Measurements from ENCODE around the gene DPPA2.
"Not testable (repeated sequence)": the region's sequence is repeated elsewhere in the genome, so short reads cannot be mapped to it uniquely, and the experiment has no call there.

DPPA2 gene

GRCh38 chr3:109316162-109316730 lies at the start of gene DPPA2:
Gene DPPA2, minus strand, starts transcription at chr3:109316517. Its CDS starts 1,975 bp downstream, at chr3:109314542.
- DNase-seq (ENCODE audit: low read depth, low spot score) = no peak
- no peak for TF ChIP-seq CTCF (IDR thresholded peaks at IDR 0.05; ENCODE audit: low read depth, low read length)
- H3K4me3 ChIP-seq (ENCODE audit: low read depth, low read length) = no peak within 1 kb of the TSS
- in situ Hi-C loops (cut with HindIII; ENCODE audit: low sequenced_read_pairs) = no loop called here

GRCh38 chr3:109364088-109364487 lies 47.8 kb upstream of the DPPA2 start:
- H3K4me3 ChIP-seq (ENCODE audit: low read depth, low read length) = no peak overlapping the region
- no peak for DNase-seq (ENCODE audit: low read depth, low spot score)
- in situ Hi-C loops (cut with HindIII; ENCODE audit: low sequenced_read_pairs) = no loop called here
- TF ChIP-seq CTCF (IDR thresholded peaks at IDR 0.05; ENCODE audit: low read depth, low read length) = no peak

- in situ Hi-C loops (cut with HindIII; ENCODE audit: low sequenced_read_pairs) = no loop called here
- DNase-seq (ENCODE audit: low read depth, low spot score) = no peak
- no peak for TF ChIP-seq CTCF (IDR thresholded peaks at IDR 0.05; ENCODE audit: low read depth, low read length)
- H3K4me3 ChIP-seq (ENCODE audit: low read depth, low read length) = no peak overlapping the region
Measured at GRCh38 chr3:109363634-109364033, 47.3 kb upstream of the DPPA2 start.

GRCh38 chr3:109362823-109363222 lies 46.5 kb upstream of the DPPA2 start:
- H3K4me3 ChIP-seq (ENCODE audit: low read depth, low read length) = no peak overlapping the region
- TF ChIP-seq CTCF (IDR thresholded peaks at IDR 0.05; ENCODE audit: low read depth, low read length) = no peak
- no peak for DNase-seq (ENCODE audit: low read depth, low spot score)
- in situ Hi-C loops (cut with HindIII; ENCODE audit: low sequenced_read_pairs) = no loop called here

GRCh38 chr3:109358809-109359208 lies 42.5 kb upstream of the DPPA2 start:
- H3K4me3 ChIP-seq (ENCODE audit: low read depth, low read length); in situ Hi-C loops (cut with HindIII; ENCODE audit: low sequenced_read_pairs); DNase-seq (ENCODE audit: low read depth, low spot score): not testable (repeated sequence)

GRCh38 chr3:109356442-109357155 lies 40.3 kb upstream of the DPPA2 start:
- in situ Hi-C loops (cut with HindIII; ENCODE audit: low sequenced_read_pairs) = no loop called here
- no peak overlapping the region for H3K4me3 ChIP-seq (ENCODE audit: low read depth, low read length)
- no peak for DNase-seq (ENCODE audit: low read depth, low spot score)
- no peak for TF ChIP-seq CTCF (IDR thresholded peaks at IDR 0.05; ENCODE audit: low read depth, low read length)

GRCh38 chr3:109355625-109356441 lies 39.5 kb upstream of the DPPA2 start:
- TF ChIP-seq CTCF (IDR thresholded peaks at IDR 0.05; ENCODE audit: low read depth, low read length) = no peak
- no peak overlapping the region for H3K4me3 ChIP-seq (ENCODE audit: low read depth, low read length)
- in situ Hi-C loops (cut with HindIII; ENCODE audit: low sequenced_read_pairs) = no loop called here
- DNase-seq (ENCODE audit: low read depth, low spot score) = no peak

Measured in astrocyte of the spinal cord (primary cell).